Measurements from ENCODE around the gene SLC4A8. TPM values are rescaled to one million over a fixed set of nuclear protein-coding genes. Genes with fewer than 3 reads are reported as not detected.
A peak's percentile ranks its signal among the peaks of the same experiment; 100 is the strongest.

Gene SLC4A8
- total RNA-seq, 1 donor from 2014 or later, result 8.3 TPM

DNA sequence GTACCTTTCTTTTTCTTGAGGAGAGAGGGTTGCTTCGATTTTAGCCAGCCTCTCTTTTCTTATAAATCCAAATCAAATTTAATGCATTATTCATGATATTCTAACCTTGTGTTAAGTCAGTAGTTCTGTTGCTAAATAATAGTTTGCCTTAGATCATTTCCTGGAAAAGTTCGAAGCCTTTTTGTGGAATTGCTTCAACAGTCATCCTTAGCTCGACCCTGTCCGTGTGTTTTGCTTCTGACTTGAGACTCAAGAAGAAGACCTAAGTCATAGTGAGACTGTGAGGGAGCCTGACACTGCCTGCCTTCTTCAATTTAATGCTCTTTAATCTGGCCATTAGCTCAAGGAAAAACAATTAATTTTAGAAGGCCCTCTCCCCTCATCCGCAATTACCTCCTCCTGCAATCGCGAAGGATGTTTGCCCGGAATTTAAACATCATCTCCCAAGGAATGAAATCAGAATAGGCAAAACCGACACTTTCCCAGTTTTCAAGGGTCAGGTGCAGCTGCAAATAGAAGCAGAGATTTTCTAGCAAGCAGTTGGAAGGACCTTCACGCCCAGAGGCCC is 453 bp upstream of the SLC4A8 start:
- ATAC-seq, result no peak
- intact Hi-C loops (cut with DNase I), result loop anchor here (5.0 kb wide), 1 partner anchor 108 kb away; no protein-coding TSS in a partner anchor
- no peaks in the 10 kb centered on the region for H3K36me3 ChIP-seq

GRCh38 chr12:51428256-51428655 is 3.6 kb downstream of the SLC4A8 start:
- Histone ChIP-seq H3K9me3 (no peaks in the 10 kb centered on the region), H3K36me3 (no peaks in the 10 kb centered on the region), H3K27ac (no peak overlapping the region), H3K4me3 (no peak overlapping the region), H3K27me3 (ENCODE audit: low read depth) (peaks cover 6% of the 10 kb centered on the region), H3K4me1 (peaks cover 12% of the 10 kb centered on the region)
- no peak for ATAC-seq
- intact Hi-C loops (cut with DNase I), result no loop called here
- no peak for TF ChIP-seq CTCF (IDR thresholded peaks at IDR 0.05)
- no peak for DNase-seq

More for the DNA sequence above, 453 bp upstream of the SLC4A8 start:
- Histone ChIP-seq H3K4me3 (peak overlapping the region; percentile 60), H3K27me3 (ENCODE audit: low read depth) (peaks cover 6% of the 10 kb centered on the region), H3K27ac (no peak overlapping the region), H3K4me1 (peaks cover 12% of the 10 kb centered on the region), H3K9me3 (no peaks in the 10 kb centered on the region)
- no peak for DNase-seq
- TF ChIP-seq CTCF (IDR thresholded peaks at IDR 0.05), result no peak

GRCh38 chr12:51429700-51430099 is 5.1 kb downstream of the SLC4A8 start:
- Histone ChIP-seq H3K27ac (no peak overlapping the region), H3K36me3 (no peaks in the 10 kb centered on the region), H3K27me3 (ENCODE audit: low read depth) (peaks cover 3% of the 10 kb centered on the region), H3K9me3 (no peaks in the 10 kb centered on the region), H3K4me1 (peaks cover 6% of the 10 kb centered on the region), H3K4me3 (no peak overlapping the region)
- intact Hi-C loops (cut with DNase I), result no loop called here
- ATAC-seq (peak in 1 of 2 donors; percentile 11), DNase-seq (no peak)
- TF ChIP-seq CTCF (IDR thresholded peaks at IDR 0.05), result no peak

DNA sequence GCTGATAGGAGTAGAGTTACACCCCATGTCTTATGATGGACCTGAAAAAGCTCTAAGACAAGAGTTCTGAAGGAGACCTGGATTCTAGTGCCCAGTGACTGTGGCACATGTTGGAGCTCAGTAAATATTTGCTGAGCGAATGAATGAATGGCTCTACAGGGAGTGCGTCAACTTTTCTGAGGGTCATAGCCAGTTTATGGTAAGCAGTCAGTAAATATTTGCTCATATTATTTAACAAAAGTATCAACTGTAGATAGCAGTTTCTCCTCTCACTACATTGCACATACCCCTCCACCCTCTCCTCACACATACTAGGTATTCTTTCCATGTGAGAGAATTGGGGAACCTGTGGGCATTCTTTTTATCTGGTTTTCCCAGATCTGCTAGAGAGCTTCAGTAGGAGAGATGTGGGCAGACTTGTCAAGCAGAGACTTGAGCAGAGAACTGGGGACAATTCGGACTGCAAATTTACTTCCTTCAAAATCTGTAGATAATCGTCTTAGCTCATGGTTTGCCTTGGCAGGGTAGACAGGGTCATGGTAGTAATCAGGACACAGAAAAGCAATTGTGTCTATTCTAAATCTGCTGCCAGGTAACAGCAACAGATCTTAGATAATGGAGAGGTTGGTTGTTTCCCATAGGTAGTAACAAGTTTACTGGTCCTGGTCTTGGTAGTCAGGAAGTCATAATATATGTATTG is 5.7 kb downstream of the SLC4A8 start:
- peak overlapping the region; percentile 28 for H3K27ac ChIP-seq
- ATAC-seq, result peak; percentile 84 to 86
- TF ChIP-seq CTCF (IDR thresholded peaks at IDR 0.05), result no peak
- H3K9me3 ChIP-seq, result no peaks in the 10 kb centered on the region
- H3K36me3 ChIP-seq, result no peaks in the 10 kb centered on the region
- H3K4me3 ChIP-seq, result no peak overlapping the region
- H3K27me3 ChIP-seq (ENCODE audit: low read depth), result no peaks in the 10 kb centered on the region
- no peaks in the 10 kb centered on the region for H3K4me1 ChIP-seq
- intact Hi-C loops (cut with DNase I), result no loop called here
- DNase-seq, result no peak

DNA sequence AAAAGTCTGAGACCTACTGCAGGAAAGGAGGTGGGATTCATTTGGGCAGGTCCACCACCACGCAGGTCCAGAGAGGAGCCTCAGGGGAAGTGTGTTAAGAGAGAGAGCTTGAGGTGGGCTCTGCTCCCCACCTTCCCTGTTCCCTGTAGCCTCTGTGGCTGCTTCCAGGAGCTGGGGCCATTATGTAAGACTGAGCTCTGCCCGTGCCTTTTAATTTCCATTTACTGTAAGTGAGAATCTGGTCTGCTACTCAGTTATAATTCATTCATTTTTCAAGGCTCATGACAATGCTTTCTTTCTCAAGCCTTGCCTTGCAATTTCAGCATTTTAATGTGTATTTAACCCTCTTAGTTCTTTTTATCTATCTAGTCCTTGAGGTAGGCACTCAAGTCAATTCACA is 8.3 kb downstream of the SLC4A8 start:
- ATAC-seq, result no peak
- Histone ChIP-seq H3K4me3 (no peak overlapping the region), H3K27me3 (ENCODE audit: low read depth) (no peaks in the 10 kb centered on the region), H3K27ac (no peak overlapping the region), H3K9me3 (no peaks in the 10 kb centered on the region), H3K4me1 (no peaks in the 10 kb centered on the region), H3K36me3 (no peaks in the 10 kb centered on the region)
- TF ChIP-seq CTCF (IDR thresholded peaks at IDR 0.05), result no peak
- intact Hi-C loops (cut with DNase I), result no loop called here
- no peak for DNase-seq

Measured in lower lobe of right lung (tissue), 2 donors.